ENCODE results near the gene LTK.

The LTK gene

GRCh38 chr15:41535544-41535943, 21.9 kb upstream of the LTK start:
- DNase-seq (ENCODE audit: low read depth in 3 of 3, low spot score in 1 of 3): no peak

GRCh38 chr15:41530363-41530956, 16.8 kb upstream of the LTK start:
- no peak for DNase-seq (ENCODE audit: low read depth in 3 of 3, low spot score in 1 of 3)

GRCh38 chr15:41523097-41523496, 9.5 kb upstream of the LTK start:
- DNase-seq (ENCODE audit: low read depth in 3 of 3, low spot score in 1 of 3): no peak

- DNase-seq (ENCODE audit: low read depth in 3 of 3, low spot score in 1 of 3): no peak
Measured at GRCh38 chr15:41521614-41522013, 8.0 kb upstream of the LTK start.

- DNase-seq (ENCODE audit: low read depth in 3 of 3, low spot score in 1 of 3): no peak
Measured at GRCh38 chr15:41520636-41521035, 7.0 kb upstream of the LTK start.

- no peak for DNase-seq (ENCODE audit: low read depth in 3 of 3, low spot score in 1 of 3)
Measured at GRCh38 chr15:41517895-41518449, 4.3 kb upstream of the LTK start.

- DNase-seq (ENCODE audit: low read depth in 3 of 3, low spot score in 1 of 3): no peak
Measured at GRCh38 chr15:41512940-41513505, 604 bp downstream of the LTK start.

- no peak for DNase-seq (ENCODE audit: low read depth in 3 of 3, low spot score in 1 of 3)
Measured at GRCh38 chr15:41512512-41512939, 1.1 kb downstream of the LTK start.

- no peak for DNase-seq (ENCODE audit: low read depth in 3 of 3, low spot score in 1 of 3)
Measured at GRCh38 chr15:41511899-41512369, 1.7 kb downstream of the LTK start.

GRCh38 chr15:41511331-41511898, 2.2 kb downstream of the LTK start:
- DNase-seq (ENCODE audit: low read depth in 3 of 3, low spot score in 1 of 3): no peak

- no peak for DNase-seq (ENCODE audit: low read depth in 3 of 3, low spot score in 1 of 3)
Measured at GRCh38 chr15:41510728-41511127, 2.9 kb downstream of the LTK start.

- no peak for DNase-seq (ENCODE audit: low read depth in 3 of 3, low spot score in 1 of 3)
Measured at GRCh38 chr15:41507820-41508290, 5.8 kb downstream of the LTK start.

- no peak for DNase-seq (ENCODE audit: low read depth in 3 of 3, low spot score in 1 of 3)
Measured at GRCh38 chr15:41506796-41507341, 6.8 kb downstream of the LTK start.

- no peak for DNase-seq (ENCODE audit: low read depth in 3 of 3, low spot score in 1 of 3)
Measured at GRCh38 chr15:41505776-41506175, 7.9 kb downstream of the LTK start.

GRCh38 chr15:41504751-41505492, 8.7 kb downstream of the LTK start:
- no peak for DNase-seq (ENCODE audit: low read depth in 3 of 3, low spot score in 1 of 3)

GRCh38 chr15:41503669-41504010, 10.0 kb downstream of the LTK start:
- no peak for DNase-seq (ENCODE audit: low read depth in 3 of 3, low spot score in 1 of 3)

GRCh38 chr15:41502795-41503668, 10.6 kb downstream of the LTK start:
- no peak for DNase-seq (ENCODE audit: low read depth in 3 of 3, low spot score in 1 of 3)

GRCh38 chr15:41501931-41502794, 11.5 kb downstream of the LTK start:
- DNase-seq (ENCODE audit: low read depth in 3 of 3, low spot score in 1 of 3): no peak

- DNase-seq (ENCODE audit: low read depth in 3 of 3, low spot score in 1 of 3): no peak
Measured at GRCh38 chr15:41501191-41501917, 12.3 kb downstream of the LTK start.

Data from stimulated activated CD4-positive, alpha-beta T cell treated with anti-CD3 and anti-CD28 coated beads, TNF-alpha, amount 100 ng/mL, for 1 hour (primary cell).